GM12878 (cell line): ENCODE results near the gene SCGB3A1. TPM values are rescaled to one million over a fixed set of nuclear protein-coding genes. Genes with fewer than 3 reads are reported as not detected.

ENCODE experiments used
- ATAC-seq: fragments of 200-7000 bp; cut with Tn5 transposase; 3 replicates; pipeline ENCODE4 v1.9.1; 2020; ENCODE audit warnings: mild to moderate bottlenecking, moderate library complexity
- BruUV-seq: library from RNA; stranded (reverse); fragments of 400-500 nt; replicated peaks from 2 replicates; lab custom pipeline; 2021; lab: Mats Ljungman, UMichigan
- CTCF ChIA-PET: fragments of 300-600 bp; sonication (Branson Sonifier 250); formaldehyde crosslinking; extraction: SDS; loops from one replicate; lab custom pipeline; 2021; ENCODE audit warnings: inconsistent platforms; lab: Yijun Ruan, JAX
- POLR2A ChIA-PET: fragments of 350-600 bp; formaldehyde crosslinking; extraction: SDS; loops from one replicate; lab custom pipeline; 2021; ENCODE audit warnings: inconsistent platforms; lab: Charles Lee
- RAD21 ChIA-PET: fragments of 300-600 bp; sonication (Branson Sonifier 250); formaldehyde crosslinking; loops from one replicate; lab custom pipeline; 2023; ENCODE audit warnings: antibody characterized with exemption; ENCODE audit not compliant: unreplicated experiment; lab: Charles Lee
- SMC1A ChIA-PET: fragments of 300-600 bp; sonication (Branson Sonifier 250); formaldehyde crosslinking; loops from one replicate; lab custom pipeline; 2023; ENCODE audit not compliant: unreplicated experiment, uncharacterized antibody; lab: Charles Lee
- DNase-seq: peaks from one replicate; pipeline ENCODE4 v3.0.0-alpha.2; 2011; ENCODE audit warnings: low read depth, low spot score
- FAIRE-seq: peaks from 3 replicates; lab custom pipeline; 2011; peaks lifted over from hg19 to GRCh38; lab: Jason Lieb, UNC
- H2AFZ ChIP-seq: 2 replicates; pipeline ENCODE4 v1.6.0; 2011; ENCODE audit warnings: low read depth, low read length, control low read depth; ENCODE audit not compliant: control insufficient read depth
- H3K27ac ChIP-seq: 2 replicates; pipeline ENCODE4 v1.5.1; 2011; ENCODE audit warnings: control low read depth; ENCODE audit not compliant: control insufficient read depth, insufficient read depth
- H3K27me3 ChIP-seq, 2 experiments: replicated peaks in 1 of 2; 2 replicates each; pipeline versions ENCODE4 v1.6.0 to v1.6.1; 2011; ENCODE audit warnings: low read length in 1 of 2; ENCODE audit not compliant: control insufficient read depth in 2 of 2, insufficient read depth in 2 of 2
- H3K36me3 ChIP-seq, 2 experiments: 2 replicates each; pipeline ENCODE4 v1.5.1; 2011; ENCODE audit warnings: low read length in 1 of 2; ENCODE audit not compliant: control insufficient read depth in 2 of 2, insufficient read depth in 2 of 2
- H3K4me1 ChIP-seq: 2 replicates; pipeline ENCODE4 v1.6.1; 2011; ENCODE audit warnings: mild to moderate bottlenecking, low read length, moderate library complexity, mixed read lengths; ENCODE audit not compliant: control insufficient read depth, insufficient read depth
- H3K4me2 ChIP-seq: 2 replicates; pipeline ENCODE4 v1.6.0; 2011; ENCODE audit warnings: control low read depth; ENCODE audit not compliant: control insufficient read depth, insufficient read depth
- H3K4me3 ChIP-seq: fragments of 200-600 bp; sonication (generic); 2 replicates; pipeline ENCODE4 v1.5.1; 2016
- H3K79me2 ChIP-seq: 2 replicates; pipeline ENCODE4 v1.6.0; 2011; ENCODE audit warnings: low read length; ENCODE audit not compliant: control insufficient read depth, insufficient read depth
- H3K9ac ChIP-seq: 2 replicates; pipeline ENCODE4 v1.8.0; 2011; ENCODE audit warnings: low read length, control low read depth, mixed read lengths; ENCODE audit not compliant: control insufficient read depth, insufficient read depth
- H3K9me3 ChIP-seq: replicated peaks from 3 replicates; pipeline ENCODE4 v1.5.1; 2011; ENCODE audit warnings: mild to moderate bottlenecking, low read length; ENCODE audit not compliant: control insufficient read depth, insufficient read depth
- H4K20me1 ChIP-seq: 2 replicates; pipeline ENCODE4 v1.6.0; 2011; ENCODE audit not compliant: control insufficient read depth, insufficient read depth
- E4F1 ChIP-seq: fragments of 450-650 bp; IDR thresholded peaks from 2 replicates; pipeline ENCODE4 v1.6.1; 2018; ENCODE audit warnings: borderline replicate concordance, mild to moderate bottlenecking; ENCODE audit not compliant: partially characterized antibody
- FOXK2 ChIP-seq: fragments of 450-650 bp; IDR thresholded peaks from 2 replicates; pipeline ENCODE4 v1.6.1; 2017; ENCODE audit warnings: mild to moderate bottlenecking, moderate library complexity
- HDGF ChIP-seq: fragments of 450-650 bp; IDR thresholded peaks from 2 replicates; pipeline ENCODE4 v1.6.1; 2016; ENCODE audit warnings: antibody characterized with exemption
- IRF4 ChIP-seq: IDR thresholded peaks from 2 replicates; pipeline ENCODE4 v1.6.1; 2011; ENCODE audit warnings: low read depth, low read length
- RUNX3 ChIP-seq: IDR thresholded peaks from 2 replicates; pipeline ENCODE4 v1.6.1; 2012; ENCODE audit warnings: low read length, inconsistent platforms
- WGBS: methylation state at CpG from one replicate; pipeline ENCODE4 v1.1.6; 2016; ENCODE audit warnings: low lambda C conversion rate; ENCODE audit not compliant: insufficient replicate concordance, insufficient coverage; ENCODE audit errors: missing lambda C conversion rate; 5-methylcytosine and 5-hydroxymethylcytosine counted together
- in situ Hi-C: fragments of 300-500 bp; cut with MboI; formaldehyde crosslinking; loops from 9 replicates; pipeline ENCODE4 v1.14.3; 2018; ENCODE audit warnings: mixed read lengths
- intact Hi-C: fragments of 100-400 bp; cut with micrococcal nuclease; formaldehyde crosslinking; loops from one replicate; pipeline ENCODE4 v1.14.2; 2022; ENCODE audit not compliant: unreplicated experiment
- polyA plus RNA-seq, 11 experiments: library from polyadenylated mRNA; depleted of rRNA in 4 of 11; unstranded in 6 of 11; stranded (reverse) in 5 of 11; fragments of >200 nt; fragmentation: Nextera tagmentation in 4 of 11; fragmentation: Illumina TruSeq in 1 of 11; extraction: Ambion mirVana in 4 of 11; extraction: Trizol in 1 of 11; gene quantifications; 1 replicate in 1 of 11; 2 replicates in 10 of 11; pipeline versions ENCODE4 v1.2.1 to v1.2.3, GENCODE V29; 2011 to 2016; ENCODE audit warnings: inconsistent platforms in 2 of 11, missing spikeins in 2 of 11, low read depth in 1 of 11
- total RNA-seq, 4 experiments: library from RNA; depleted of rRNA in 3 of 4; stranded (reverse); fragments of >200 nt in 3 of 4; fragmentation: Illumina TruSeq in 1 of 4; extraction: Trizol in 1 of 4; gene quantifications; 2 replicates each; pipeline versions ENCODE4 v1.2.1 to v1.2.3, GENCODE V29; 2013 to 2021

The SCGB3A1 gene
- total and polyA plus RNA-seq, 10 of the 15 experiments (the other 5 are each of a cell fraction or from before 2014, with no cell fraction given): 0.46 TPM; not detected in 9

- TF ChIP-seq FOXK2: no peak
- Histone ChIP-seq H3K27me3 (no peaks in the 10 kb centered on the region), H2AFZ (no peak overlapping the region), H3K4me2 (no peak overlapping the region), H3K27ac (no peak overlapping the region), H3K9ac (no peak overlapping the region), H3K36me3 (no peaks in the 10 kb centered on the region), H3K4me3 (no peak overlapping the region), H3K79me2 (no peaks in the 10 kb centered on the region), H4K20me1 (no peaks in the 10 kb centered on the region), H3K9me3 (no peaks in the 10 kb centered on the region), H3K4me1 (no peaks in the 10 kb centered on the region)
- in situ Hi-C loops: no loop called here
- no TSS peak for BruUV-seq
- intact Hi-C loops: no loop called here
- POLR2A ChIA-PET: no interaction called here
- FAIRE-seq (no peak), DNase-seq (no peak), ATAC-seq (no peak)
- RAD21 ChIA-PET: no interaction called here
- 89% methylated on average over 42 of the region's 90 CpGs for WGBS
- SMC1A ChIA-PET: no interaction called here
- CTCF ChIA-PET: no interaction called here
These were observed 27.7 kb upstream of the SCGB3A1 start for GRCh38 chr5:180618829-180619562.

GRCh38 chr5:180618487-180618828 is 27.2 kb upstream of the SCGB3A1 start:
- 90% methylated on average over 15 of the region's 15 CpGs for WGBS
- in situ Hi-C loops (no loop called here), intact Hi-C loops (no loop called here)
- Histone ChIP-seq H3K27ac (no peak overlapping the region), H3K4me3 (no peak overlapping the region), H3K4me2 (no peak overlapping the region), H3K4me1 (no peaks in the 10 kb centered on the region), H3K9me3 (no peaks in the 10 kb centered on the region), H3K79me2 (no peaks in the 10 kb centered on the region), H3K9ac (no peak overlapping the region), H3K27me3 (no peaks in the 10 kb centered on the region), H4K20me1 (no peaks in the 10 kb centered on the region), H3K36me3 (no peaks in the 10 kb centered on the region)
- ChIA-PET CTCF (no interaction called here), RAD21 (no interaction called here), SMC1A (no interaction called here), POLR2A (no interaction called here)
- DNase-seq: no peak
- no TSS peak for BruUV-seq
- no peak for ATAC-seq
- no peak for FAIRE-seq
- no peak for TF ChIP-seq HDGF
- no peak for TF ChIP-seq RUNX3
- TF ChIP-seq E4F1: no peak
- TF ChIP-seq IRF4: no peak
- TF ChIP-seq, all 136 proteins: peak for 0
- no peak overlapping the region for H2AFZ ChIP-seq
